Mucosa of stomach (tissue), 1 donor: ENCODE data around the gene ZFPL1.
A peak's percentile ranks its signal among the peaks of the same experiment; 100 is the strongest.
"Not testable (repeated sequence)": the region's sequence is repeated elsewhere in the genome, so short reads cannot be mapped to it uniquely, and the experiment has no call there.

Experiments
- H3K27me3 ChIP-seq: one replicate; pipeline ENCODE4 v1.7.0; 2013; ENCODE audit warnings: mild to moderate bottlenecking, low read length; ENCODE audit not compliant: control insufficient read depth, insufficient read depth
- H3K36me3 ChIP-seq: one replicate; pipeline ENCODE4 v1.7.0; 2013; ENCODE audit warnings: low read length; ENCODE audit not compliant: control insufficient read depth, insufficient read depth
- H3K4me1 ChIP-seq: one replicate; pipeline ENCODE4 v1.7.0; 2013; ENCODE audit warnings: mild to moderate bottlenecking, low read length; ENCODE audit not compliant: control insufficient read depth, insufficient read depth
- H3K4me3 ChIP-seq: one replicate; pipeline ENCODE4 v1.7.0; 2013; ENCODE audit warnings: low read length
- H3K9ac ChIP-seq: one replicate; pipeline ENCODE4 v1.7.0; 2013; ENCODE audit warnings: mild to moderate bottlenecking, low read length, moderate library complexity
- H3K9me3 ChIP-seq: one replicate; pipeline ENCODE4 v1.7.0; 2013; ENCODE audit warnings: mild to moderate bottlenecking, low read length, moderate library complexity; ENCODE audit not compliant: control insufficient read depth
- donor health status: Pancreatic carcinoma.

The ZFPL1 gene

GRCh38 chr11:65112546-65113360 lies 28.7 kb downstream of the ZFPL1 start:
- H3K4me3 ChIP-seq, result peak overlapping the region; percentile 74
- H3K36me3 ChIP-seq, result peaks cover under 1% of the 10 kb centered on the region
- H3K27me3 ChIP-seq, result no peaks in the 10 kb centered on the region
- H3K9me3 ChIP-seq, result no peaks in the 10 kb centered on the region
- peaks cover 51% of the 10 kb centered on the region for H3K4me1 ChIP-seq
- peak overlapping the region; percentile 68 for H3K9ac ChIP-seq

GRCh38 chr11:65113361-65113756 lies 29.3 kb downstream of the ZFPL1 start:
- peaks cover 51% of the 10 kb centered on the region for H3K4me1 ChIP-seq
- no peak overlapping the region for H3K4me3 ChIP-seq
- H3K9me3 ChIP-seq, result no peaks in the 10 kb centered on the region
- H3K9ac ChIP-seq, result peak overlapping the region; percentile 68
- peaks cover 7% of the 10 kb centered on the region for H3K36me3 ChIP-seq
- H3K27me3 ChIP-seq, result no peaks in the 10 kb centered on the region

DNA sequence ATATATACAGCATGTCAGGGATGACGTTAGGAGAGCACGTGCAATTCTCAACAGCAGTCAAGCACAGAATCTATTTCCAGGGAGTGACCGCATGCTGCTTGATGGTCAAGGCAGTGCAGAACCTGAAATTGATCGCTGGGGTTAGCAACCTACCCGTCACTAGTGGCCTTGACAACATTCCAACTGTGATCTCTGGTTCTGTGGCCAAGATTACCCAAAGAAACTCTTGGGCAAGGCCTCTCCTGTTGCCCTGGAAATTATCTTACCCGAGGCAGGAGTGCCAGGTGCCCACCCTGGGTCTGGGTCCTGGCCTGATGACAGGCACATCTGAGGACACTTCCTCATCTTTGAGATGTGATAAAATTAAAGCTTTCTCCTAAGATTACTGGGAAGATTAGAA lies 29.8 kb downstream of the ZFPL1 start:
- Histone ChIP-seq H3K9me3 (no peaks in the 10 kb centered on the region), H3K4me1 (peaks cover 51% of the 10 kb centered on the region), H3K9ac (no peak overlapping the region), H3K36me3 (peaks cover 12% of the 10 kb centered on the region), H3K27me3 (no peaks in the 10 kb centered on the region), H3K4me3 (no peak overlapping the region)

- peaks cover 51% of the 10 kb centered on the region for H3K4me1 ChIP-seq
- no peak overlapping the region for H3K9ac ChIP-seq
- H3K27me3 ChIP-seq, result no peaks in the 10 kb centered on the region
- H3K36me3 ChIP-seq, result peaks cover 14% of the 10 kb centered on the region
- no peaks in the 10 kb centered on the region for H3K9me3 ChIP-seq
- H3K4me3 ChIP-seq, result no peak overlapping the region
Observed at GRCh38 chr11:65114538-65115171, 30.6 kb downstream of the ZFPL1 start.

GRCh38 chr11:65115361-65116082 lies 31.5 kb downstream of the ZFPL1 start:
- Histone ChIP-seq H3K9ac (peak overlapping the region; percentile 73), H3K4me3 (no peak overlapping the region), H3K36me3 (peaks cover 22% of the 10 kb centered on the region), H3K4me1 (peaks cover 50% of the 10 kb centered on the region), H3K27me3 (no peaks in the 10 kb centered on the region), H3K9me3 (no peaks in the 10 kb centered on the region)

DNA sequence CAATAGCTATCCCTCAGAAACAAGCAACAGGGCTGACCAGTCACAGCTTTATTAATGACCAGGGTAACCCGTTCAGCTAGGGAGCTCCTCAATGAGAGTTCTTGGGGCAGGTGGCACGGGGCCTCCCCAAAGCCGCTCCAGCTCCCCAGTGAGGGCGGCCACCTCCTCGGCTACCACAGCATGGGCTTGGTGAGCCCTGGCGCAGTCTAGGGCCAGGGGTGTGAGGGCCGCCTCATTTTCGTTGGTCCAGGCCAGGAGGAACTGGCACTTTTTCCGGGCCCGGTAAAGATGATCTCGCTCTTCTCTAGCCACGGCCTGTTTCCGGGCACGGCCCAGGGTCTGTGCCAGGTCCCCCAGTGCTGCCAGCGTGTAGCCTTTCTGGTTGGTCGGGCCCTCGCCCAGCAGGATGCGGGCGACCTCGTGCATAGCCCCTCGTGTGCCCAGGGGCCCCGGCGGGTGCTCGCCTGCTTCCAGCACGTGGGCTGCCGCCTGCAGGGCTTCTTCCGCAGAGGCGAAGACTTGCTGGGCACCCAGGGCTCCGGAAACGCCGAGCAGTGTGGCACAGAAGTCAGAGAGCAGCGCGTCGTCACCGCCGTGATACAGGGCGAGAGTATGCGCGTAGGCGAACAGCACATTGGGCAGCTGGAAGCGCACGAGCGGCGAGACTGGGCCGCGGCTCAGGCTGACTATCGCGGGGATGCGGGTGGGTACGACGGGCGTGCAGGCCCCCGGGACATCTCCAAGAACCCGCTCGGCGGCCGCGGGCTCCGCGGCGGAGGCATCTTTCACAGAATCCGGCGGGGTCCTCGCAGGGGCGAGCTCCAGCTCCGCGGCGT lies 32.6 kb downstream of the ZFPL1 start:
- H3K9me3 ChIP-seq, result no peaks in the 10 kb centered on the region
- H3K4me1 ChIP-seq, result peaks cover 49% of the 10 kb centered on the region
- peak overlapping the region; percentile 73 for H3K9ac ChIP-seq
- H3K4me3 ChIP-seq, result peak overlapping the region; percentile 33
- H3K27me3 ChIP-seq, result no peaks in the 10 kb centered on the region
- peaks cover 26% of the 10 kb centered on the region for H3K36me3 ChIP-seq

GRCh38 chr11:65117206-65118096 lies 33.4 kb downstream of the ZFPL1 start, which contains the start of gene ZNHIT2:
Gene ZNHIT2 (minus strand): TSS chr11:65117701. CDS start chr11:65117653, 48 bp downstream.
- H3K27me3 ChIP-seq, result no peaks in the 10 kb centered on the region
- peaks cover 41% of the 10 kb centered on the region for H3K4me1 ChIP-seq
- peaks cover 26% of the 10 kb centered on the region for H3K36me3 ChIP-seq

GRCh38 chr11:65118097-65118837 lies 34.2 kb downstream of the ZFPL1 start:
- Histone ChIP-seq H3K9me3 (no peaks in the 10 kb centered on the region), H3K4me1 (peaks cover 34% of the 10 kb centered on the region), H3K27me3 (no peaks in the 10 kb centered on the region), H3K4me3 (no peak overlapping the region), H3K36me3 (peaks cover 26% of the 10 kb centered on the region), H3K9ac (peak overlapping the region; percentile 73)

More at GRCh38 chr11:65117206-65118096, 33.4 kb downstream of the ZFPL1 start, which contains the start of gene ZNHIT2:
- H3K4me3 ChIP-seq, result peak within 1 kb of the TSS; percentile 33
- no peaks in the 10 kb centered on the region for H3K9me3 ChIP-seq
- H3K9ac ChIP-seq, result peak within 1 kb of the TSS; percentile 73

DNA sequence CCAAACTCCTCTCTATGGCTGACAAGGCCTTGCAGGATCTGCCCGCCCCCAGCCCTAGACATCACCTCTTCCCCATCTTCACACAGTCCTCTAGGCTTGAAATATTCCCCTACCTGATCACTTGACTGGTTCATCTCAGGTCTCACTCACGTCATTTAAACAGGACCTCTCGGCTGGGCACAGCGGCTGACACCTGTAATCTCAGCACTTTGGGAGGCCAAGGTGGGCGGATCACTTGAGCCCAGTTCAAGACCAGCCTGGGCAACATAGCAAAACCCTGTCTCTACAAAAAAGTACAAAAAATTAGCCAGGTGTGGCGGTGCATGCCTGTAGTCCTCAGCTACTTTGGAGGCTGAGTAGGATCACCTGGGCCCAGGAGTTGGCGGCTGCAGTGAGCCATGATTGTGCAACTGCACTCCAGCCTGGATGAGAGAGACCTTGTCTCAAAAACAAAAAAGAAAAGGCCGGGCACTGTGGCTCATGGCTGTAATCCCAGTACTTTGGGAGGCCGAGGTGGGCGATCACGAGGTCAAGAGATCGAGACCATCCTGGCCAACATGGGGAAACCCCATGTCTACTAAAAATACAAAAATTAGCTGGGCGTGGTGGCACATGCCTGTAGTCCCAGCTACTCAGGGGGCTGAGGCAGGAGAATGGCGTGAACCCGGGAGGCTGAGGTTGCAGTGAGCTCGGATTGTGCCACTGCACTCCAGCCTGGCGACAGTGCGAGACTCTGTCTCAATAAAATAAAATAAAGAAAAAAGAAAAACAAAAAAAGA lies 35.1 kb downstream of the ZFPL1 start:
- peaks cover 27% of the 10 kb centered on the region for H3K4me1 ChIP-seq
- peaks cover 26% of the 10 kb centered on the region for H3K36me3 ChIP-seq
- H3K9ac ChIP-seq, H3K9me3 ChIP-seq, H3K4me3 ChIP-seq, H3K27me3 ChIP-seq: not testable (repeated sequence)

DNA sequence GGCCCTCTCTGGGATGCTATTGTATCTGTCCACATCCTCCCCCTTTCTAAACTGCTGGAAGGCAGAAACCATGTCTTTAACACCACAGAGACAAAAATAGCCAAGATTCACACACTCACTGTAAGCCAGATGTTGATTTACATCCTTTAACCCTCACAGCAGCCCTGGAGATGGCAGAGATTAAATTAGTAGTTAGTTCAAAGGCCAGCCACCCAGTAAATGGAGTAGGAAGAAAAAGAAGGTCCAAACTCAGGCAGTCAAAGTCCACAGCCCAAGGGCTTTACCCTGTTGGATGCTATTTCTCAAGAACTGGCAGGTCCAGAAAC lies 35.6 kb downstream of the ZFPL1 start:
- H3K9me3 ChIP-seq, result no peaks in the 10 kb centered on the region
- no peak overlapping the region for H3K4me3 ChIP-seq
- H3K27me3 ChIP-seq, result no peaks in the 10 kb centered on the region
- H3K9ac ChIP-seq, result no peak overlapping the region
- H3K4me1 ChIP-seq, result peaks cover 27% of the 10 kb centered on the region
- peaks cover 26% of the 10 kb centered on the region for H3K36me3 ChIP-seq
